GM19372 (cell line): ENCODE measurements around the gene TUT7.
"Not testable (repeated sequence)": the region's sequence is repeated elsewhere in the genome, so short reads cannot be mapped to it uniquely, and the experiment has no call there.

Experiments used
- ATAC-seq: cut with Tn5 transposase; IDR thresholded peaks from one replicate; pipeline ENCODE4 v1.9.1; 2021; ENCODE audit warnings: mild to moderate bottlenecking, low read depth, moderate library complexity; ENCODE audit not compliant: unreplicated experiment

Gene TUT7

GRCh38 chr9:86354011-86354817, at the start of gene TUT7:
Gene TUT7 (minus strand): TSS chr9:86354410. CDS start chr9:86353199, 1,211 bp downstream.
- ATAC-seq = peak; percentile 70

- no peak for ATAC-seq
Observed at GRCh38 chr9:86402591-86402990, 48.4 kb upstream of the TUT7 start.

GRCh38 chr9:86396412-86396811, 42.2 kb upstream of the TUT7 start:
- ATAC-seq = no peak

GRCh38 chr9:86390184-86390583, 36.0 kb upstream of the TUT7 start:
- not testable (repeated sequence) for ATAC-seq

- no peak for ATAC-seq
Observed at GRCh38 chr9:86389628-86390027, 35.4 kb upstream of the TUT7 start.

- ATAC-seq = no peak
Observed at GRCh38 chr9:86387376-86387775, 33.2 kb upstream of the TUT7 start.

- ATAC-seq = not testable (repeated sequence)
Observed at GRCh38 chr9:86383000-86383399, 28.8 kb upstream of the TUT7 start.

GRCh38 chr9:86376016-86376415, 21.8 kb upstream of the TUT7 start:
- no peak for ATAC-seq

GRCh38 chr9:86369810-86370209, 15.6 kb upstream of the TUT7 start:
- no peak for ATAC-seq

GRCh38 chr9:86368871-86369521, 14.8 kb upstream of the TUT7 start:
- ATAC-seq = no peak

- no peak for ATAC-seq
Observed at GRCh38 chr9:86361176-86361575, 7.0 kb upstream of the TUT7 start.

- no peak for ATAC-seq
Observed at GRCh38 chr9:86359151-86359879, 5.1 kb upstream of the TUT7 start.

- no peak for ATAC-seq
Observed at GRCh38 chr9:86356871-86357866, 3.0 kb upstream of the TUT7 start.

GRCh38 chr9:86355814-86356213, 1.6 kb upstream of the TUT7 start:
- no peak for ATAC-seq

- no peak for ATAC-seq
Observed at GRCh38 chr9:86354818-86355309, 654 bp upstream of the TUT7 start.

GRCh38 chr9:86353655-86354010, 577 bp downstream of the TUT7 start:
- ATAC-seq = no peak

- no peak for ATAC-seq
Observed at GRCh38 chr9:86352440-86353077, 1.7 kb downstream of the TUT7 start.

GRCh38 chr9:86351880-86352279, 2.3 kb downstream of the TUT7 start:
- ATAC-seq = no peak

- ATAC-seq = peak; percentile 30
Observed at GRCh38 chr9:86350006-86350760, 4.0 kb downstream of the TUT7 start.
